ENCODE measurements around the gene GET4.

Gene GET4

DNA sequence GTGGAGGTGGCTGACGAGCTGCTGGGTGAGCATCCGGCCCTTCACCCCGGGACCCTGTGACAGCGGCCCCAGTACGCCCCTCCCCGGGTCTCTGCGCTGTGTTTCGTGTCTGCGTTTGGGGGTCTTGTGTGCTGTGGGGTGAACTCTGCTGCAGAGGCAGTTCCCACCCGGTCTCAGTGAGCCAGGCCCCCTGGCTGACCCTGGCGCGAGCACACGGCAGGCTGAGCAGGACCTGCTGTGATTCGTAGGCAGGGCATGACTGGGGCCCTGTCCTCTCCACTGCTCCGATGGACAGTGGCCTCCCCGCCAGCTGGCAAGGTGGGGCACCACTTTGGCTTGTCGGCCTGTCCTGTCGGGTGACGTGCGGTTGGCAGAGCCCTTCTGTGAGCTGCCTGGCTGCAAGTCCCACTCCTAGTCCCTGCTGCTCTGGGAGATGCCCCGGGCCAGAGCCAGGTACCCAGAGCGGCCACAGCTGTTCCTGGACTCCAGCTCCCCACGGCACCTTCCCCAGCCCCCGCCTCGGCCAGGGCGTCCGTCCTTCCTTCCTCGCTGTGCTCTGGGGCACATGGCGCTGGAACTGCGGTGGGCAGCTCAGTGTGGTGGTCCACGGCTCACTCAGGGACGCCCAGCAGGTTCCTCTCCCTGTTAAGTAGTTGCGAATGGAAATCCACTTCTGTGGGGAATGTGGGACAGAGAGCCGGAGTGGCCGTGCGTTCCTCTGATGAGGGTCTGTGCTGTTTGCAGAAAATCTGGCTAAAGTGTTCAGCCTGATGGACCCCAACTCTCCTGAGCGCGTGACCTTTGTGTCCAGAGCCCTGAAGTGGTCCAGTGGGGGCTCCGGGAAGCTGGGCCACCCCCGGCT is 10.5 kb downstream of the GET4 start:
- DNase-seq (ENCODE audit: low read depth) = no peak

DNA sequence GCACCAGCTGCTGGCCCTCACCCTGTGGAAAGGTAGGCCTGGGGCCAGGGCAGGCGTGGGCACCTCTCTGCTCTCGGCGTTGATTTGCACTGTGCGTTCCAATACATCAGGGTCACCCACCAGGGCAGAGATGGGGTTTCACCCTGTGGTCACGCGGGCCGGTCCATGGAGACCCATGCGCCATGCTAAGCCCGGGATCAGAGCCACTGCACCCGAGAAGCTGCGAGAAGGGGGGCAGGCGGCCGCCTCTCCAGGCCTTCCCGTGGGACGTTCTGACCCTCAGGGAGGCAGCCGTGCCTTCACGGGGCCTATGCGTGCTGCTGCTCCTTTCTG is 11.1 kb downstream of the GET4 start:
- DNase-seq (ENCODE audit: low read depth) = no peak

DNA sequence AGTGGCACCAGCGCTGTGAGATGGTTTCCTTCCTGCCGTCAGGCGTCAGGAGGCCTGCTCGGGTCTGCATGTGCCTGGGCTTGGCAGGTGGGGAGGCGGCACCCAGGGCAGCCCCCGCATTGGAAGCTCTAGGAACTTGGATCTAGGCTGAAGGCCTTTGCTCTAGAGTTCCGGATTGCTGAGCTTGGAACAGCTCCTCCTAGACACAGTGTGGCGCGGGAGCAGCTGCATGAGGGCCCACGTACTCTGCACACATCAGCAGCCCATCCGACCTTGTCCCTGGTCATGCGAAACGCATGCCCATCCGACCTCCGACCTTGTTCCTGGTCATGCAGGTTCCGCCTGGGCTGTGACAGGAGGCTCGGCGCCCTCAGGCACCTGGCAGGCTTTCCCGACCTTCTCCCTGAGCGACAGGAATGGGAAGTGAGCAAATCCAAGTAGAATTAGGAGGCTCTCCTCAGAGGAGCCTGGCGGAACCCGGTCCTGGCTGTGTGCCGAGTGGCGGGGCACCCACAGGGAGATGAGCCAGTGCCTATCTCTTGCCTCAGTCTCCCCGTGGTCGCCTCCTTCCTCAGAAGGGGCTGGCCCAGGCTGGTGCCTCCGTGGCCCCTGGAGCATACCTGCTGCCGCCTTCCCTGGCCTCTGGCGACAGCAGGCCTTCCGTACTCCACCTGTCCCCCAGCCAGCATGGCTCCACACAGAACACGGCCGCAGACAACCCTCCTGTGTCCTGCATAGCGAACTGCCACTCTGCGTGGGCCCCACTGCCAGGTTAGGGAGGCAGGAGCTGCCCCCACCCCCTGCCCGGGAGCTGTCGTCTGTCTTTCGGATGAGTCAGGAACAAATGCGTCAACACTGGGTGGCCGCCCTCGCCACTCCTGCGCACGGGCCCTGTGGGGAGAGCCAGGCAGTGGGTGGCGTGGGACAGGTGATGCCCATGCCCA is 12.0 kb downstream of the GET4 start:
- no peak for DNase-seq (ENCODE audit: low read depth)

DNA sequence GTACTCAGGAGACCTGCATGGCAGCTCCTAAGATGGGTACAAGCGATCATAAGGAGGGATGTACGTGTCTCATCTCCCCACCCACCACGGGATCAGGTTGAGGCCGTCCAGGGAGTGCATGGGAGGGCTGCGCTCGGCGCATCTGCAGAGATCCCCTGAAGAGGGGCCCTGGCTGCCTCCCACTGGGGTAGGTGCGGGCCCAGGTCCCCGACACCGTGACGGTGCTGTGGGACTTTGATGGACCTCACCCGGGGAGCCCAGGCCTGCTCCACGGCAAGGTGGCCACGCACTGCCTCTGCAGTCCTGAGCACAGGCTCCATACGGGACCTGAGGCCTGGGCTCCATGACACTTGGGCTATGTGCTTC is 12.7 kb downstream of the GET4 start:
- no peak for DNase-seq (ENCODE audit: low read depth)

DNA sequence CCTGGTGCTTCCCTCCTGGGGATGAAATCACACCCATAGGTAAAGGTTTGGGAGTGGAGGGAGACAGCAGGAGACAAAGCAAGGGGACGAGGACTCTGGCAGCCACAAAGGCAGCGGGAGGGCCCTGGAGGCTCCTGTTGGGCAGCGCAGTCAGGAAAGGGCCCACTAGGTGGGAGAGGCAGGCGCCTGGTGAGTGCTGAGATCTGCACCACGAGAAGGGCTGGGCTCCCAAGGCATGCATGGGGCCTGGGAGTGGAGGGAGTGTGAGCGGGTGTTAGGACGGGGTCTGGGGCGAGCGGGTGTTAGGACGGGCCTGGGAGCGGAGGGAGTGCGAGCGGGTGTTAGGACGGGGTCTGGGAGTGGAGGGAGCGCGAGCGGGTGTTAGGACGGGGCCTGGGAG is 13.0 kb downstream of the GET4 start:
- DNase-seq (ENCODE audit: low read depth) = no peak

DNA sequence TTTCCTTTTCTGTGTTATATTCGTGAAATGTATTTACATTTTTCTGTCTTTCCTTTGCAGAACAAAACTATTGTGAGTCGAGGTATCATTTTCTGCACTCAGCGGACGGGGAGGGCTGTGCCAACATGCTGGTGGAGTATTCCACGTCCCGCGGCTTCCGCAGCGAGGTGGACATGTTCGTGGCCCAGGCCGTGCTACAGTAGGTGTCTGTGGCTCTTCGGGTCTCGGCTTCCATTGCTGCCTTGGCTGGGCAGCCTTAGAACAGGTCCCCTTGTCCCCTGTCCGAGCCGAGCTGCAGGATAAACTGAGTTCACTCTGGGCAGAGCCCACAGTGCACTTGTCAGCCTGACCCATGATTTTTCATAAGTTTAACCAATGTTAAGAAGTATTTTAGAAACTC is 14.5 kb downstream of the GET4 start:
- no peak for DNase-seq (ENCODE audit: low read depth)

DNA sequence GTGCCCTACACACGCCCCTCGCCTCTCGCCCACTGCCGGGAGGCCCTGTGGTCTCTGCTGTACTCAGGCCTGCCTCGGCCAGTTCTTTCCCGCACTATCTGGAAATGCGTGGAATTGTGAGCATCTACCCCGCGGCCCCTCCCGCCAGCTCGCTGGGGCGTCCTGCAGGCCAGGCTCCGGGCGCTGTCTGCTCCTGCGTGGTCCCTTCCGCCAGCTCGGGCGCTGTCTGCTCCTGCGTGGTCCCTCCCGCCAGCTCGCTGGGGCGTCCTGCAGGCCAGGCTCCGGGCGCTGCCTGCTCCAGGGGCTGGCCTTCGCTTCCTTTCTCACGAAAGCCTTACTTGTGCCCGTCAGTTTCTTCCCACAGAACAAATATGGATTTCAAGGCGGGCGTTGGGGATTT is 14.9 kb downstream of the GET4 start:
- DNase-seq (ENCODE audit: low read depth) = no peak

DNA sequence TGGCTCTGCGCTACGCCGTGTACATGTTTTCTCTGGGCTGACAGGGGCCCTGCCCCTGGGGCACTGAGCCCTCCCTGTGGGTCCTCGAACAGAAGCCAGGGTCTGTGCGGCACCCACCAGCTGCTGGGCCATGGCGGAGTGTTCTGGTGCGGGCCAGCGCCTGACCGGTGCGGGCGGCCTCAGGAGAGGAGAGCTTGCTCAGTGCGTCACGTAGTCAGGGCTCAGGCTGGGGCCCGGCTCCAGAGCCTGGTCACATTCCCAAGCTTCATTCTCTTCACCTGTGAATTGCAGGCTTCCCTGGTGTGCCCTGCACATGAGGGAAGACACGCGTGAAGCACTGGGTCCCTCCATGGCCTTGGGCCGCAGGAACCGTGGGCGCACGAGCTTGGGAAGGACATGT is 15.5 kb downstream of the GET4 start:
- DNase-seq (ENCODE audit: low read depth) = no peak

DNA sequence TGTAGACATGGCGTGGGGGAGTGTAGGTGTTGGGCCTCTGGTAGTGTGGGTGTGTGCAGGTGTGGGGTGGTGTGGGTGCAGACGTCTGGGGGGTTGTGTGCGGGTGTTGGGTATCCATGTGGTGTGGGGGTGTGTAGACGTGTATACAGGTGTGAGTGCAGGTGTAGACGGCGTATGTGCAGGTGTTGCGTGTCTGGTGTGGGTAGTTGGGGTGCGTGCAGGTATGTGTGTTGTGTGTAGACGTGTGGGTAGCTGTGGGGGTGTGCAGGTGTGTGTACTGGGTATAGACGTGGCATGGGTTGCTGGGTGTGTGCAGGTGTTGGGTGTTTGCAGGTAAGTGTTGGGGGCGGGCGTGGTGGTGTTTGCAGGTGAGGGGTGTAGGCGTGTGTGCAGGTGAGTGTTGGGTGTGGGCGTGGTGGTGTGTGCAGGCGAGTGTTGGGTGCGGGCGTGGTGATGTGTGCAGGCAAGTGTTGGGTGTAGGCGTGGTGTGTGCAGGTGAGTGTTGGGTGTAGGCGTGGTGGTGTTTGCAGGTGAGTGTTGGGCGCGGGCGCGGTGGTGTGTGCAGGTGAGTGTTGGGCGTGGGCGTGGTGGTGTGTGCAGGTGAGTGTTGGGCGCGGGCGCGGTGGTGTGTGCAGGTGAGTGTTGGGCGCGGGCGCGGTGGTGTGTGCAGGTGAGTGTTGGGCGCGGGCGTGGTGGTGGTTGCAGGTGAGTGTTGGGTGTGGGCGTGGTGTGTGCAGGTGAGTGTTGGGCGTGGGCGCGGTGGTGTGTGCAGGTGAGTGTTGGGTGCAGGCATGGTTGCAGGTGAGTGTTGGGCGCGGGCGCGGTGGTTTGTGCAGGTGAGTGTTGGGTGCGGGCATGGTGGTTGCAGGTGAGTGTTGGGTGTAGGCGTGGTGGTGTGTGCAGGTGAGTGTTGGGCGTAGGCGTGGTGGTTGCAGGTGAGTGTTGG is 16.6 kb downstream of the GET4 start:
- no peak for DNase-seq (ENCODE audit: low read depth)

DNA sequence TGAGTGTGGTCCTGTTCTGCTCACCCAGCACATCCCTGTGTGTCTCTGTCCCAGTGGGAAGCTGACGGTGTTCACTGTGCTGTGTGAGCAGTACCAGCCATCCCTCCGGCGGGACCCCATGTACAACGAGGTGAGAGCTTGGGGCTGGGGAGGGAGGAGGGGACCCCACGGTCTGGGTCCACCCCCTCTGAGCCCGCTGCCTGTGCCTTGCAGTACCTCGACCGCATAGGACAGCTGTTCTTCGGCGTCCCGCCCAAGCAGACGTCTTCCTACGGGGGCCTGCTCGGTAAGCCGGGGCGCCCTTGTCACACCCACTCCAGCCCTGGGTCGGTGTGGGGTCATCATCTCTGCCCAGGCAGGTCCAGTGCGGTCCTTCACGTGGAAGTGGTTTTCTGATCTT is 17.3 kb downstream of the GET4 start:
- no peak for DNase-seq (ENCODE audit: low read depth)

DNA sequence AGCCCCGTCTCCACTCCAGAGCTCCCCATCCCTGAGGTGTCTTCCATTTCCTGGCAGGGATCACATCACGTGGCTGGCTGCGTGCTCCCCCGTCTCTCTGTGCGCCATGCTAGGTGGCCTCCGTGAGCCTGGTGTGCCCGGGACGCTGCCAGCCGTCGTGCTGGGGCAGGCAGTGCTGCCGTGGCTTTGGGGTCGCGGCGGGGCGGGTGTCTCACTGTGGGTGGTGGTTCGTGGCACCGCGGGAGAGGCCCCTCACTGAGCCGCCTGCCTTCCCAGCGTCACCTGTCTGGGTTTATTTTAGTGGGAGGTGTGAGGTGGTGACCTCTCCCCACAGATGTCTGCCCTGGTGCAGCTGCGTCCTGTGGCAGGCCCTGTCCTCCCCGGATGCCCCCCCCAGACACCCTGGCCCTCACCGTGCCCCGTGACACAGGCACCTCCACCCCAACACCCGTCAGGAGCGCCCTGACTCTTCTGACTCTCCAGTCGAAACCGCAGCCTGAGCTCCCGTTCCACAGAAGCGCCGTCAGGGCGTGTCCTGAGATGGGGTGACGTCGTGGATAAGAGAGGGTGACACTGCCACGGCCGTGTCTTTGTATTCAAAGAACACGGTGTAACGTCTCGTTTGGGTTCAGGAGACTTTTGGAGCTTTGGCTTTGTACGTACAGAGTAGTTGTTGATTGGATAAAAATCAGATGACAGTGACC is 18.0 kb downstream of the GET4 start:
- no peak for DNase-seq (ENCODE audit: low read depth)

DNA sequence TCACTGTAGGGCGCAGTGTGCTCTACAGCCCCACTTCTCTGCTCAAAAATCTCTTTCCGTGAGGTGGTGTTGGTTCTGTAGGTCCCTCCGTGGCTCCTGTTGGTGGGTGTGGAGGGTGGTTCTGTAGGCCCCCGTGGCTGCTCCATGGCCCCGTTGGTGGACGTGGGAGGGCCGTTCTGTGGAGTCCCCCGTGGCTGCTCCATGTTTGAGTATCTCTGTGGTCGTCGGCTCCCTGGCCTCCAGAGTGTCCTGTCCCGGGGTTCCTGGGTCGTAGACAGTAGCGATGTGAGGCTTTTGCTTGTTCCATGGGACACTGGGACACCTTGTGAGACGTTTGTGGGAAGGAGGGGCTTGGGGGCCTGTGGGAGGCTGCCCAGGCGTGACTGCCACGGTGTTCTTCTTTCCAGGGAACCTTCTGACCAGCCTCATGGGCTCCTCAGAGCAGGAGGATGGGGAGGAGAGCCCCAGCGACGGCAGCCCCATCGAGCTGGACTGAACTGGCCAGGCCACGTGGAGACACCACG is 18.6 kb downstream of the GET4 start:
- no peak for DNase-seq (ENCODE audit: low read depth)

DNA sequence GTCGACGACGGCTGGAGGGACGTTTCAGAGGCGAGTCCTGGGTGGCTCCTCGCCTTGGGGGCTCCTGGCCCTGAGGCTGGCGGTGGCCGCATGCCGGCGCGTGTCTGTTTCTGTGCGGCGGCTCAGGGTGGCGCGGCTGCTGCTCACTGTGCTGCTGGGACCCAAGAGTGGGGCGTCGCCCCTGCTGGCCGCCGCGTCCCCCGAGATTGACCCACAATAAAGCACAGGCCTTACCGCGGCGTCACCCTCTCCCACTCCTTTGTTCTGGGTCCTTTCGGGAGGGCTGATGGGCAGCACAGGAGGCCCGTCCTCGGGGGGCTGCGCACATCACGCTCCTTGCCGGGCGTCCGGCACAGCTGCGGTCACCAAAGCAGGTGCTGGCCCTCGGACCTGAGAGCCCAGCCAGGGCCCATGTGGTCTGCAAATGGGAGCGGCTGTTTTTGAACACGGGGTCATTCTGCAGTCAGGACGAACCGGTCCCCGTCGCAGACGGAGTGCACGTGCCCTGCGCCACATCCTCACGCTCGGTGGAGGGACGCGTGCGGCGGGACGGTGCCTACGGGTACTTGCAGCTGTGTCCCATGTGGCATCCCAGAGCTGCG is 19.2 kb downstream of the GET4 start:
- DNase-seq (ENCODE audit: low read depth) = no peak

DNA sequence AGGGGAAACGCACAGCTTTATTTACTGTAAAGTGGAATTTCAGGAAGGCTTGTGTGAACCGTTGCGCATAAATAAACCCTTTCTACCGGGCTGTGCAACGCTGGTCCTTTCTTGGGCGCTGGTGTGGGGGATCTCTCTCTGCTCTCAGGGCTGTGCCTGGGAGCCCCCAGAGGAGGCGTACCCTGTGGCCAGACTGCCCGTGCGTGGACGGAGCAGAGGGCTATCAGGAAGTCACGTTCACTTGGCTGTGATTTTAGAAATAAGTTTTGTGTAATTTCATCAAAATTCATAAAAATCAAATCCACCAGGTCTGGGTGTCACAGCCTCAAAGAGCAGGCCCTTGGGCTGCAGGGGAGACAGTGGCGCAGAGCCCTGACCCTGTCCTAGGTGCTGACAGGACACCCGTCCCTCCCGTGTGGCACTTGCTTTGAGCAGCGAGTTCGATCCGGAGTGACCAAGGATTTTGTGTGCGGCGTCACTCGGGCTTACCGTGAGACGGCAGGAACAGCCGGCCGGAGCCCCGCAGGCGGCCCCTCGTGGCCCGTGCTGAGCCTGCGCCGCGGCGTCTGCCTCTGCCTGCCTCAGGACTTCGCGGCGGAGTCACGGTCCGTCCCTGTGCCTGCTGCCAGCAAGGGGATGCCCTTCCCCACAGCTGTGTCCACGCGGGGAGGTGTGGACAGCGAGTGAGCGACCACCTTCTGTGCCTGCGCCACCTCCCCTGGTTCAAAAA is 20.2 kb downstream of the GET4 start:
- DNase-seq (ENCODE audit: low read depth) = no peak

DNA sequence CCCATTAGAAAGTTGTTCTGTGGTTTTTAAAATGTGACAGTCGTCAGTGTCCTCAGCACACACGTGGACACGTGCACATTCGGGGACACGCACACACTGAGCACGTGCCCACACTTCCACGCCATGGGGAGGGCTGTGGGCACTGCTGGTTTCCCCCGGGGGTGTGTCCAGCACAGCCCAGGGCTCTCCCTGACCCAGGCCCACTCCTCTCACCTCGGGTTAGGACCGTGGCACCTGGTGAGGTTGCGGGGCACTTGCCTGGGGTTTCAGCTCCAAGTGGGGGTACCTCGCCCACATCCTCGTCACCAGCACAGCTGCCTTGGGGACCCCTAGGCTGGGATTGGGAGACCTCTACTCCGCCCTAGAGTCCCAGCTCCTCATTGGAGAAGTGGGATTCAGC is 20.7 kb downstream of the GET4 start:
- DNase-seq (ENCODE audit: low read depth) = no peak

DNA sequence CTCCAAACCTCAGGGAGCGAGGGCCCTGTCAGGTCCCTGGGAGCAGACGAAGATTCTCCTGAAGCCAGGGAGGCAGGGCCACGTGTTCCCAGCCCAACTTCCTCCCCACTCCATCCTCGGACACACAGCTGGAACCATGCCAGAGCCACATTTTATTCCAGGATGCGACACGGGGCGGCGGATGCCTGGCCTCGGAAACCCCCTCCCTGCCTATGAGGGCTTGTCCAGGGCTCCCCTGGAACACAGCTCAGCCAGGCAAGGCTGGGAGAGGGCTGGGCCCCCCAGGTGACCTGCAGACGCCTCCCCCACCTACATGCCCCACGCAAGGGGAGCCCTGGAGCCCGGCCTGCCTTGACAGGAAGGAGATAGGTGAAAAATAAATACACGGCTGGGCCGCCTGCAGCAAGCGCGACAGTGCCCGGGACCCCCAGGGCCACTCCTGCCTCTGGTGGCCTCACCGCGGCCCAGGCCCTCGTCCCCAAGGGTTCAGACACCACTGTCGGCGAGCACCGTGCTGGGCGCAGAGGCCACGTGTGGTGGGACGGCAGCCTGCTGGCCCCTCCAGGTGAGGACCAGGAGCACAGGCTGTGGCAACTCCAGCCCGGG is 21.5 kb downstream of the GET4 start:
- no peak for DNase-seq (ENCODE audit: low read depth)

DNA sequence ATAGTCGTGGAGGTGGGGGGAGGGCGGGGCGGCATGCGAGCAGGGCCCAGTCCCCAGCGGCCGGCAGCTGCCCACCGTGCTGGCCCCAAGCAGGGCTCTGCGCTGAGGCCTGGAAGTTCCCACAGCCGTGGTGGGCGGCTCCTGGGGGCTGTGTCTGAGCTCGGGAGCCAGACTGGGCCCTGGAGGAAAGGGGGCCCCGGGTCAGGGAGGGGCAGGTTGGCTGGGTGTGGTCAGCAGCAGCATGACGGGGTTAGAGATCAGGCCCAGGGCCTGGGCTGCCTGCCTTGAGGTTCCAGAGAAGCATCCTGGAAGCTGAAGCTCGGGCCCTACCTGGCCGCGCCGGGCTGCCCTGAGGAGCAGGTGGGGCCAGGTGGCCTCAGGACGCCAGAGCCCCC is 22.1 kb downstream of the GET4 start:
- no peak for DNase-seq (ENCODE audit: low read depth)

DNA sequence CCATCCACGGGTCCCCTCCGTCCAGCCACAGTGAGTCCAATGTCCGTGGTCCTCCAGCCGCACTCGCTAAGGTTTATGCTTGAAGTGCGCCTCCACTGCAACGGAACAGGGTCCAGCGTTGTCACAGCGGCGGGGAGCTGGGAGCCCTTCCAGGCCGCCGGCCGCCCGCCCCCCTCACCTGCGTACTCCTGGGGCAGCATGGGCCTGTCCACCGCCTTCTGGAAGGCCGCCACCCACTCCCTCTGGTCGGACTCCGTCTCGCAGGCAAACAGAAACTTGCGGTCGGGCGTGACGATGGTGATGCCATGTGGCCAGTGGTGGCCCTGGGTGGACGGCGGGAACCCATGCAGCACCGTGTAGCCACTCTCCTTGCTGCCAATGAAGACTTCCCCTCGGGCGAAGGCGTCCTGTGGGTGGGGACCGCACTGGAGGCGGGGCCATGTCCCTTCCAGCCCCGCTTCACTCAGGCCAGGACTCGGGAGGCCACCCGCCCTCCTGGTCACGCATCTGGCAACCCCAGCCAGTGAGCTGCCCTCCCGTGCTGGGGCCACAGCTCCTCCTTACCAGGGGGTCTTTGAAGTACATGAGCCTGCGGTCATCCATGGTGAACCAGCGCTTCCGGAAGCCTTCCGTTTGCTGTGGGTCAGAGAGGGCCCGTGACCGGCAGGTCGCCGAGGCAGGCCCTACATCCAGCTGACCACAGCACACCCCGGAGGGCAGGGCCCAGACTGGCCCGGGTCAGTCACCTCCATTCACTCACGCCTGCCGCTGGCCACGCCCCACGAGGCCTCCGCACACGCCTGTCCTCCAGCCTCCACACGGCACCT is 22.7 kb downstream of the GET4 start:
- DNase-seq (ENCODE audit: low read depth) = no peak

DNA sequence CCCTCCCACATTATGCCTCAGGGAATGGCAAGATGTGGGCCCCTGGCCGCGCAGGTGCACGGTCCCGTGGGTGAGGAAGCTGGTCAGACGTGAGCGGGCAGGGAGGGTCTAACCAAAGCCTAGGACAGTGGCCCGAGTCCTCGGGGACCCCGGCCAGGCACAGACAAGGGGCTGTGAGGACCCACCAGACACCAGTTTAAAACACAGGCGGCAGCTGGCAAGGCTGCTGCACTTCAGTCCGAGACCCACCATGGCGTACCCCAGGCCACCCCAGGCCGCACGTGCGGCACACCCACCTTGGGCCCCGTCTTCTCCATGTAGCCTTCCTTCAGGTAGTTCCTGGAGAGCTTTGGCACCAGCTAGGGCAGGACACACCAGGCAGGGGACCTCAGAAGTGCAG is 23.5 kb downstream of the GET4 start:
- DNase-seq (ENCODE audit: low read depth) = no peak
